ENCODE measurements around the gene ATP9B.

- TF ChIP-seq CTCF (conservative IDR thresholded peaks at IDR 0.05 in 1 of 2, IDR thresholded peaks at IDR 0.05 in 1 of 2; ENCODE audit: extremely low read depth in 1 of 2, insufficient read depth in 1 of 2, low read depth in 1 of 2, low read length in 2 of 2): no peak
- TF ChIP-seq EZH2 (IDR thresholded peaks at IDR 0.05; ENCODE audit: borderline replicate concordance, low read length): no peak
These were observed 283.2 kb downstream of the ATP9B start for GRCh38 chr18:79352432-79352831.
